GM23338 (cell line): ENCODE data around the gene OR4X2. TPM values are rescaled to one million over a fixed set of nuclear protein-coding genes. Genes with fewer than 3 reads are reported as not detected.

Experiments used
- ATAC-seq: fragments of 200-7000 bp; cut with Tn5 transposase; 3 replicates; pipeline ENCODE4 v1.9.1; 2020
- DNase-seq: peaks from one replicate; pipeline ENCODE4 v3.0.0-alpha.2; 2015; ENCODE audit warnings: low spot score
- H2AFZ ChIP-seq: fragments of 200-600 bp; sonication (generic); 2 replicates; pipeline ENCODE4 v1.8.0; 2016; ENCODE audit warnings: antibody characterized with exemption, mild to moderate bottlenecking, moderate library complexity
- H3F3A ChIP-seq: fragments of 200-600 bp; sonication (generic); replicated peaks from 2 replicates; pipeline ENCODE4 v1.8.0; 2017; ENCODE audit warnings: antibody characterized with exemption, mixed run types, low read depth
- H3K27ac ChIP-seq: fragments of 200-600 bp; sonication (generic); 2 replicates; pipeline ENCODE4 v1.6.1; 2016; ENCODE audit warnings: low read depth
- H3K27me3 ChIP-seq: fragments of 200-600 bp; sonication (generic); 2 replicates; pipeline ENCODE4 v1.8.0; 2016; ENCODE audit warnings: mild to moderate bottlenecking, mixed run types, moderate library complexity; ENCODE audit not compliant: insufficient read depth
- H3K36me3 ChIP-seq: fragments of 200-600 bp; sonication (generic); 2 replicates; pipeline ENCODE4 v1.8.0; 2016; ENCODE audit warnings: mild to moderate bottlenecking; ENCODE audit not compliant: insufficient read depth
- H3K4me1 ChIP-seq: fragments of 200-600 bp; sonication (generic); 2 replicates; pipeline ENCODE4 v1.8.0; 2016; ENCODE audit warnings: mild to moderate bottlenecking, moderate library complexity; ENCODE audit not compliant: insufficient read depth
- H3K4me2 ChIP-seq: fragments of 200-600 bp; sonication (generic); 2 replicates; pipeline ENCODE4 v1.7.1; 2017; ENCODE audit warnings: mixed run types
- H3K4me3 ChIP-seq: fragments of 200-600 bp; sonication (generic); 2 replicates; pipeline ENCODE4 v1.6.1; 2016; ENCODE audit warnings: mixed run types
- H3K79me2 ChIP-seq: fragments of 200-600 bp; sonication (generic); replicated peaks from 2 replicates; pipeline ENCODE4 v1.8.0; 2017; ENCODE audit warnings: mild to moderate bottlenecking; ENCODE audit not compliant: insufficient read depth
- H3K9me2 ChIP-seq: fragments of 200-600 bp; sonication (generic); 2 replicates; pipeline ENCODE4 v1.8.0; 2017; ENCODE audit not compliant: insufficient read depth
- H4K20me1 ChIP-seq: fragments of 200-600 bp; sonication (generic); replicated peaks from 2 replicates; pipeline ENCODE4 v1.8.0; 2017; ENCODE audit warnings: mild to moderate bottlenecking; ENCODE audit not compliant: insufficient read depth
- H3K27ac Mint-ChIP-seq: 2 replicates; pipeline ENCODE4 v1.8.0; 2020; ENCODE audit warnings: inconsistent platforms, mild to moderate bottlenecking, moderate library complexity, mixed read lengths
- H3K27me3 Mint-ChIP-seq: 3 replicates; pipeline ENCODE4 v1.8.0; 2022; ENCODE audit warnings: low read depth, mild to moderate bottlenecking, moderate library complexity, mixed read lengths, inconsistent platforms; ENCODE audit not compliant: insufficient read depth, poor library complexity
- H3K36me3 Mint-ChIP-seq: 3 replicates; pipeline ENCODE4 v1.8.0; 2021; ENCODE audit warnings: low read depth, mild to moderate bottlenecking, inconsistent platforms, moderate library complexity, mixed read lengths
- H3K4me1 Mint-ChIP-seq: 3 replicates; pipeline ENCODE4 v1.8.0; 2020; ENCODE audit warnings: mild to moderate bottlenecking, inconsistent platforms, mixed read lengths
- H3K4me3 Mint-ChIP-seq: 3 replicates; pipeline ENCODE4 v1.8.0; 2021; ENCODE audit warnings: moderate library complexity, mild to moderate bottlenecking, inconsistent platforms, mixed read lengths
- H3K9me3 Mint-ChIP-seq: 3 replicates; pipeline ENCODE4 v1.8.0; 2020; ENCODE audit warnings: moderate library complexity, mild to moderate bottlenecking, inconsistent platforms, mixed read lengths
- CREB1 ChIP-seq: fragments of 250-450 bp; sonication (Bioruptor Pico); IDR thresholded peaks from 2 replicates; pipeline ENCODE4 v1.5.0; 2020; ENCODE audit warnings: low read depth, mild to moderate bottlenecking, moderate library complexity
- CTCF ChIP-seq, 2 experiments: fragments of 200-600 bp in 1 of 2; sonication (generic) in 1 of 2; conservative IDR thresholded peaks; 2 replicates each; pipeline versions ENCODE4 v1.5.1 to v1.6.1; 2016 to 2017; ENCODE audit warnings: antibody characterized with exemption in 2 of 2, low read depth in 2 of 2, mild to moderate bottlenecking in 2 of 2, moderate library complexity in 1 of 2
- ETS1 ChIP-seq: IDR thresholded peaks from 2 replicates; pipeline ENCODE4 v1.6.1; 2016; ENCODE audit warnings: antibody characterized with exemption
- EZH2 ChIP-seq: fragments of 200-600 bp; sonication (generic); IDR thresholded peaks from one replicate; pipeline ENCODE4 v1.8.0; 2017; ENCODE audit warnings: antibody characterized with exemption, mild to moderate bottlenecking, low read depth; ENCODE audit not compliant: unreplicated experiment
- EZH2phosphoT487 ChIP-seq: fragments of 200-600 bp; sonication (generic); IDR thresholded peaks from one replicate; pipeline ENCODE4 v1.8.1; 2018; ENCODE audit warnings: antibody characterized with exemption; ENCODE audit not compliant: unreplicated experiment
- JUNB ChIP-seq: IDR thresholded peaks from one replicate; pipeline ENCODE4 v1.6.1; 2016; ENCODE audit warnings: antibody characterized with exemption; ENCODE audit not compliant: unreplicated experiment
- NANOG ChIP-seq: IDR thresholded peaks from 2 replicates; pipeline ENCODE4 v1.6.1; 2016; ENCODE audit warnings: antibody characterized with exemption, borderline replicate concordance
- POLR2AphosphoS5 ChIP-seq: IDR thresholded peaks from 2 replicates; pipeline ENCODE4 v1.6.1; 2016; ENCODE audit warnings: antibody characterized with exemption, low read depth
- REST ChIP-seq: IDR thresholded peaks from one replicate; pipeline ENCODE4 v1.6.1; 2018; ENCODE audit warnings: antibody characterized with exemption; ENCODE audit not compliant: unreplicated experiment
- STAT1 ChIP-seq: IDR thresholded peaks from one replicate; pipeline ENCODE4 v1.6.1; 2016; ENCODE audit warnings: antibody characterized with exemption; ENCODE audit not compliant: unreplicated experiment
- ZNF114 ChIP-seq: fragments of 250-450 bp; sonication (Bioruptor Pico); IDR thresholded peaks from 2 replicates; pipeline ENCODE4 v1.5.0; 2020; ENCODE audit warnings: mild to moderate bottlenecking, moderate library complexity
- ZNF331 ChIP-seq: fragments of 250-450 bp; sonication (Bioruptor Pico); IDR thresholded peaks from 2 replicates; pipeline ENCODE4 v1.5.0; 2020; ENCODE audit warnings: low read depth, mild to moderate bottlenecking, moderate library complexity
- ZNF462 ChIP-seq: fragments of 250-450 bp; sonication (Bioruptor Pico); IDR thresholded peaks from 2 replicates; pipeline ENCODE4 v1.5.0; 2020; ENCODE audit warnings: mild to moderate bottlenecking, moderate library complexity
- polyA plus RNA-seq: library from polyadenylated mRNA; unstranded; fragments of >200 nt; fragmentation: Nextera tagmentation; extraction: Ambion mirVana; gene quantifications from 2 replicates; pipeline ENCODE4 v1.2.1, GENCODE V29; 2016
- total RNA-seq: library from RNA; depleted of rRNA; stranded (reverse); fragments of >200 nt; shearing (Covaris generic); gene quantifications from 2 replicates; pipeline ENCODE4 v1.2.3, GENCODE V29; 2014

The OR4X2 gene
- total and polyA plus RNA-seq, 2 experiments from 2014 or later: not detected

GRCh38 chr11:48237727-48238126 lies 7.2 kb upstream of the OR4X2 start:
- H3K9me3 Mint-ChIP-seq: peaks cover 96% of the 10 kb centered on the region
- H3K27me3 ChIP-seq: no peaks in the 10 kb centered on the region
- H3K27me3 Mint-ChIP-seq: peaks cover 3% of the 10 kb centered on the region
- H3K4me1 Mint-ChIP-seq: no peaks in the 10 kb centered on the region
- peaks cover 21% of the 10 kb centered on the region for H3K36me3 Mint-ChIP-seq
- no peak for TF ChIP-seq ZNF114
- no peak for TF ChIP-seq POLR2AphosphoS5
- TF ChIP-seq ZNF331 (CRISPR knock-in tag): no peak
- TF ChIP-seq CREB1 (CRISPR knock-in tag): no peak
- no peak for TF ChIP-seq STAT1
- no peak for TF ChIP-seq EZH2phosphoT487
- TF ChIP-seq ETS1: no peak
- TF ChIP-seq ZNF462: no peak
- no peak for TF ChIP-seq EZH2
- TF ChIP-seq REST: no peak
- no peak for TF ChIP-seq JUNB
- TF ChIP-seq CTCF (conservative IDR thresholded peaks at IDR 0.05; ENCODE audit: low read depth in 2 of 2): no peak
- no peak for TF ChIP-seq NANOG
- DNase-seq (no peak), ATAC-seq (no peak)
- no peaks in the 10 kb centered on the region for H3K79me2 ChIP-seq
- H3K4me3 Mint-ChIP-seq: no peak overlapping the region
- H3K4me1 ChIP-seq: no peaks in the 10 kb centered on the region
- no peak overlapping the region for H3K27ac Mint-ChIP-seq
- no peak overlapping the region for H3K4me3 ChIP-seq
- no peak overlapping the region for H2AFZ ChIP-seq
- no peaks in the 10 kb centered on the region for H3F3A ChIP-seq
- no peak overlapping the region for H3K4me2 ChIP-seq
- H3K9me2 ChIP-seq: no peaks in the 10 kb centered on the region
- no peaks in the 10 kb centered on the region for H4K20me1 ChIP-seq
- no peak overlapping the region for H3K27ac ChIP-seq
- peaks cover 4% of the 10 kb centered on the region; the same call in 1 of the 2 replicates for H3K36me3 ChIP-seq
